GM19395 (cell line): ENCODE measurements around the gene TRAF5.
A peak's percentile ranks its signal among the peaks of the same experiment; 100 is the strongest.
"Not testable (repeated sequence)": the region's sequence is repeated elsewhere in the genome, so short reads cannot be mapped to it uniquely, and the experiment has no call there.

Source experiments
- ATAC-seq: cut with Tn5 transposase; IDR thresholded peaks from one replicate; pipeline ENCODE4 v1.9.1; 2021; ENCODE audit warnings: mild to moderate bottlenecking, moderate library complexity; ENCODE audit not compliant: unreplicated experiment

TRAF5 gene

GRCh38 chr1:211345719-211346118, 19.1 kb downstream of the TRAF5 start:
- no peak for ATAC-seq

- ATAC-seq, result no peak
These were observed 20.6 kb downstream of the TRAF5 start for GRCh38 chr1:211347077-211347844.

GRCh38 chr1:211348547-211348946, 21.9 kb downstream of the TRAF5 start:
- ATAC-seq, result no peak

GRCh38 chr1:211349741-211350140, 23.1 kb downstream of the TRAF5 start:
- ATAC-seq, result no peak

- ATAC-seq, result not testable (repeated sequence)
These were observed 25.4 kb downstream of the TRAF5 start for GRCh38 chr1:211352055-211352454.

- no peak for ATAC-seq
These were observed 25.8 kb downstream of the TRAF5 start for GRCh38 chr1:211352465-211352864.

GRCh38 chr1:211352985-211353515, 26.4 kb downstream of the TRAF5 start:
- peak; percentile 94 for ATAC-seq

- peak; percentile 5 for ATAC-seq
These were observed 27.1 kb downstream of the TRAF5 start for GRCh38 chr1:211353562-211354212.

- ATAC-seq, result no peak
These were observed 29.2 kb downstream of the TRAF5 start for GRCh38 chr1:211355873-211356272.

GRCh38 chr1:211356723-211357407, 30.2 kb downstream of the TRAF5 start:
- ATAC-seq, result no peak

GRCh38 chr1:211358685-211359084, 32.1 kb downstream of the TRAF5 start:
- ATAC-seq, result no peak

GRCh38 chr1:211359876-211360275, 33.2 kb downstream of the TRAF5 start:
- no peak for ATAC-seq

- no peak for ATAC-seq
These were observed 34.6 kb downstream of the TRAF5 start for GRCh38 chr1:211361202-211361601.

- no peak for ATAC-seq
These were observed 43.0 kb downstream of the TRAF5 start for GRCh38 chr1:211369640-211370039.

GRCh38 chr1:211370669-211371068, 44.0 kb downstream of the TRAF5 start:
- ATAC-seq, result no peak

- ATAC-seq, result no peak
These were observed 44.9 kb downstream of the TRAF5 start for GRCh38 chr1:211371406-211372105.

GRCh38 chr1:211372463-211372862, 45.8 kb downstream of the TRAF5 start:
- no peak for ATAC-seq

- ATAC-seq, result no peak
These were observed 48.6 kb downstream of the TRAF5 start for GRCh38 chr1:211375146-211375818.

- no peak for ATAC-seq
These were observed 49.3 kb downstream of the TRAF5 start for GRCh38 chr1:211375949-211376348.

GRCh38 chr1:211376807-211377470, 50.3 kb downstream of the TRAF5 start:
- ATAC-seq, result no peak
